Measurements from ENCODE around the gene CXADR.

The CXADR gene

GRCh38 chr21:17612023-17612564 lies 99.3 kb downstream of the CXADR start:
- peak; percentile 48 for ATAC-seq
- TF ChIP-seq OSR1 (CRISPR knock-in tag; IDR thresholded peaks at IDR 0.05) (no peak), TCF4 (CRISPR knock-in tag; IDR thresholded peaks at IDR 0.05; ENCODE audit: borderline replicate concordance) (no peak), CSRNP3 (CRISPR knock-in tag; IDR thresholded peaks at IDR 0.05) (no peak), ESRRG (CRISPR knock-in tag; IDR thresholded peaks at IDR 0.05) (no peak), ZNF70 (CRISPR knock-in tag; IDR thresholded peaks at IDR 0.05) (no peak), TOX (CRISPR knock-in tag; IDR thresholded peaks at IDR 0.05; ENCODE audit: borderline replicate concordance) (no peak), ZC3H10 (CRISPR knock-in tag; IDR thresholded peaks at IDR 0.05) (no peak)

DNA sequence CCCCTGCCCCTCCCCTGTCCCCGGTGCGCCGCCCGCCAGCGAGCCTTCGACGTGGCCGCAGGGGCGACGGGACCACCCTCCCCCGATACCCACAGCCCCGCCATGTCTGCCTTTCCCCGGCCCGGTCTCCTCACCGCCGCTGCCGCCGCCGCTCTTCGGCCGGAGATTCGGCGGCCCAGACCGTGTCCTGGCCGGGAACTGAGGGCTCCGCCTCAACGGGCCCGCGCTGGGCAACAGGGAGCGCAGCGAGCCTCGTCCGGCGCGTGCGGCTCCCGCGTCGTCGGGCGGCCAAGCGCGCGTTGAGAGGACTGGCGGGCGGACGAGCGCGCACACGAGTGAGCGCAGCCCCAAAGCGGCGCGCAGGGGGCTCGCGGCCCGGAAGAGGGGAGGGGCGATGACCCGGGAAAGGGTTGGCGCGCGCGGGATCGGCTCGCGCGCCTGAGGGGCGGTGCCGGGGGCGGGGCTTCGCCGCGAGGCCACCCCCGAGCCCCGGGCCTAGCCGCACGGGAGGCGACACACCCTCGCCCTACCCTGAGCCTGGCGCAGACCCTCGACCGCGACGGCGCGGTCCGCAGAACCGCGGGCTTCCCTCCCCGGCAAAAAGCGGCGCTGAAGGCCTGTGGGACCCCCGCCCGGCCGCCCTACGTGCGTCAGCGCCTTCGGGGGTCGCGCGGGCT lies 99.9 kb downstream of the CXADR start, which contains the start of gene BTG3:
TSS of gene BTG3 (minus strand) at position 337 of the 677 bp plus-strand sequence. CDS start 3,757 bp downstream, outside the sequence.
- peak; percentile 80 for ATAC-seq
- TF ChIP-seq ZC3H10 (CRISPR knock-in tag; IDR thresholded peaks at IDR 0.05) (no peak), CSDC2 (CRISPR knock-in tag; IDR thresholded peaks at IDR 0.05) (no peak), TCF4 (CRISPR knock-in tag; IDR thresholded peaks at IDR 0.05; ENCODE audit: borderline replicate concordance) (no peak), PPARA (CRISPR knock-in tag; IDR thresholded peaks at IDR 0.05; ENCODE audit: borderline replicate concordance) (no peak), TOX (CRISPR knock-in tag; IDR thresholded peaks at IDR 0.05; ENCODE audit: borderline replicate concordance) (no peak)
- TF ChIP-seq, protein P1, sequence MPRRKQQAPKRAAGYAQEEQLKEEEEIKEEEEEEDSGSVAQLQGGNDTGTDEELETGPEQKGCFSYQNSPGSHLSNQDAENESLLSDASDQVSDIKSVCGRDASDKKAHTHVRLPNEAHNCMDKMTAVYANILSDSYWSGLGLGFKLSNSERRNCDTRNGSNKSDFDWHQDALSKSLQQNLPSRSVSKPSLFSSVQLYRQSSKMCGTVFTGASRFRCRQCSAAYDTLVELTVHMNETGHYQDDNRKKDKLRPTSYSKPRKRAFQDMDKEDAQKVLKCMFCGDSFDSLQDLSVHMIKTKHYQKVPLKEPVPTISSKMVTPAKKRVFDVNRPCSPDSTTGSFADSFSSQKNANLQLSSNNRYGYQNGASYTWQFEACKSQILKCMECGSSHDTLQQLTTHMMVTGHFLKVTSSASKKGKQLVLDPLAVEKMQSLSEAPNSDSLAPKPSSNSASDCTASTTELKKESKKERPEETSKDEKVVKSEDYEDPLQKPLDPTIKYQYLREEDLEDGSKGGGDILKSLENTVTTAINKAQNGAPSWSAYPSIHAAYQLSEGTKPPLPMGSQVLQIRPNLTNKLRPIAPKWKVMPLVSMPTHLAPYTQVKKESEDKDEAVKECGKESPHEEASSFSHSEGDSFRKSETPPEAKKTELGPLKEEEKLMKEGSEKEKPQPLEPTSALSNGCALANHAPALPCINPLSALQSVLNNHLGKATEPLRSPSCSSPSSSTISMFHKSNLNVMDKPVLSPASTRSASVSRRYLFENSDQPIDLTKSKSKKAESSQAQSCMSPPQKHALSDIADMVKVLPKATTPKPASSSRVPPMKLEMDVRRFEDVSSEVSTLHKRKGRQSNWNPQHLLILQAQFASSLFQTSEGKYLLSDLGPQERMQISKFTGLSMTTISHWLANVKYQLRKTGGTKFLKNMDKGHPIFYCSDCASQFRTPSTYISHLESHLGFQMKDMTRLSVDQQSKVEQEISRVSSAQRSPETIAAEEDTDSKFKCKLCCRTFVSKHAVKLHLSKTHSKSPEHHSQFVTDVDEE (CRISPR knock-in tag; IDR thresholded peaks at IDR 0.05) = peak; percentile 13; the same call in 1 of the 2 replicates
- TF ChIP-seq, protein P2, sequence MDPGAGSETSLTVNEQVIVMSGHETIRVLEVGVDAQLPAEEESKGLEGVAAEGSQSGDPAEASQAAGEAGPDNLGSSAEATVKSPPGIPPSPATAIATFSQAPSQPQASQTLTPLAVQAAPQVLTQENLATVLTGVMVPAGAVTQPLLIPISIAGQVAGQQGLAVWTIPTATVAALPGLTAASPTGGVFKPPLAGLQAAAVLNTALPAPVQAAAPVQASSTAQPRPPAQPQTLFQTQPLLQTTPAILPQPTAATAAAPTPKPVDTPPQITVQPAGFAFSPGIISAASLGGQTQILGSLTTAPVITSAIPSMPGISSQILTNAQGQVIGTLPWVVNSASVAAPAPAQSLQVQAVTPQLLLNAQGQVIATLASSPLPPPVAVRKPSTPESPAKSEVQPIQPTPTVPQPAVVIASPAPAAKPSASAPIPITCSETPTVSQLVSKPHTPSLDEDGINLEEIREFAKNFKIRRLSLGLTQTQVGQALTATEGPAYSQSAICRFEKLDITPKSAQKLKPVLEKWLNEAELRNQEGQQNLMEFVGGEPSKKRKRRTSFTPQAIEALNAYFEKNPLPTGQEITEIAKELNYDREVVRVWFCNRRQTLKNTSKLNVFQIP (CRISPR knock-in tag; IDR thresholded peaks at IDR 0.05; ENCODE audit: borderline replicate concordance, low read depth) = no peak
- TF ChIP-seq, protein P3, sequence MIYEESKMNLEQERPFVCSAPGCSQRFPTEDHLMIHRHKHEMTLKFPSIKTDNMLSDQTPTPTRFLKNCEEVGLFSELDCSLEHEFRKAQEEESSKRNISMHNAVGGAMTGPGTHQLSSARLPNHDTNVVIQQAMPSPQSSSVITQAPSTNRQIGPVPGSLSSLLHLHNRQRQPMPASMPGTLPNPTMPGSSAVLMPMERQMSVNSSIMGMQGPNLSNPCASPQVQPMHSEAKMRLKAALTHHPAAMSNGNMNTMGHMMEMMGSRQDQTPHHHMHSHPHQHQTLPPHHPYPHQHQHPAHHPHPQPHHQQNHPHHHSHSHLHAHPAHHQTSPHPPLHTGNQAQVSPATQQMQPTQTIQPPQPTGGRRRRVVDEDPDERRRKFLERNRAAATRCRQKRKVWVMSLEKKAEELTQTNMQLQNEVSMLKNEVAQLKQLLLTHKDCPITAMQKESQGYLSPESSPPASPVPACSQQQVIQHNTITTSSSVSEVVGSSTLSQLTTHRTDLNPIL (CRISPR knock-in tag; IDR thresholded peaks at IDR 0.05; ENCODE audit: low read depth) = no peak

DNA sequence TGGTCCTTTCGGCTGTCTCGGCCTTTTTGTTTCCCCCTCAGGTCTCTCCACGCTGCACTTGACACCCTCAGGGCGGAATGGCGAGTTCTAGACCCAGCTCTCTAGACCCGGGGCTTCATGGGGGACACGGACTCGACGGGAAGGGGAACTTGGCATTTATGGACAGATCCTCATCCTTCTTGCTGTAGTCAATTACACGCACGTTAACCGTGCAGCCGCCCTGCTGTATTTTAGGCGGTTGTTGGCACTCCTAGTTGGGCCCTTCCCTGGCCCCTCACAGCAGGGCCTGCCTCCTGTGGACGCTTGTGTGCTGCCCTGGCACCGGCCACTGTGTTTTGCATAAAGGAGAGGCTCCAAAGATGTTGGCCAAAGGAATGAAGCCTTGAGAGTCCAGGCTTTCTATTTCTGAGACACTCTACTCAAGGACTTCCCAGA lies 100.4 kb downstream of the CXADR start:
- ATAC-seq = no peak

GRCh38 chr21:17616831-17617230 lies 104.0 kb downstream of the CXADR start:
- ATAC-seq = no peak
- TF ChIP-seq BACH2 (CRISPR knock-in tag; IDR thresholded peaks at IDR 0.05; ENCODE audit: borderline replicate concordance) (no peak), ZC3H10 (CRISPR knock-in tag; IDR thresholded peaks at IDR 0.05) (no peak), OSR1 (CRISPR knock-in tag; IDR thresholded peaks at IDR 0.05) (no peak), ZNF565 (CRISPR knock-in tag; conservative IDR thresholded peaks at IDR 0.05; ENCODE audit: low read depth) (no peak), CSDC2 (CRISPR knock-in tag; IDR thresholded peaks at IDR 0.05) (no peak), ZFP3 (CRISPR knock-in tag; IDR thresholded peaks at IDR 0.05) (no peak), GLIS3 (CRISPR knock-in tag; IDR thresholded peaks at IDR 0.05) (no peak)
- TF ChIP-seq, protein P4, sequence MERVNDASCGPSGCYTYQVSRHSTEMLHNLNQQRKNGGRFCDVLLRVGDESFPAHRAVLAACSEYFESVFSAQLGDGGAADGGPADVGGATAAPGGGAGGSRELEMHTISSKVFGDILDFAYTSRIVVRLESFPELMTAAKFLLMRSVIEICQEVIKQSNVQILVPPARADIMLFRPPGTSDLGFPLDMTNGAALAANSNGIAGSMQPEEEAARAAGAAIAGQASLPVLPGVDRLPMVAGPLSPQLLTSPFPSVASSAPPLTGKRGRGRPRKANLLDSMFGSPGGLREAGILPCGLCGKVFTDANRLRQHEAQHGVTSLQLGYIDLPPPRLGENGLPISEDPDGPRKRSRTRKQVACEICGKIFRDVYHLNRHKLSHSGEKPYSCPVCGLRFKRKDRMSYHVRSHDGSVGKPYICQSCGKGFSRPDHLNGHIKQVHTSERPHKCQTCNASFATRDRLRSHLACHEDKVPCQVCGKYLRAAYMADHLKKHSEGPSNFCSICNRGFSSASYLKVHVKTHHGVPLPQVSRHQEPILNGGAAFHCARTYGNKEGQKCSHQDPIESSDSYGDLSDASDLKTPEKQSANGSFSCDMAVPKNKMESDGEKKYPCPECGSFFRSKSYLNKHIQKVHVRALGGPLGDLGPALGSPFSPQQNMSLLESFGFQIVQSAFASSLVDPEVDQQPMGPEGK (CRISPR knock-in tag; IDR thresholded peaks at IDR 0.05; ENCODE audit: borderline replicate concordance) = no peak
- TF ChIP-seq, protein P3 (CRISPR knock-in tag; IDR thresholded peaks at IDR 0.05; ENCODE audit: low read depth) = no peak

More for the DNA sequence above, 100.4 kb downstream of the CXADR start:
- TF ChIP-seq ISL1 (CRISPR knock-in tag; IDR thresholded peaks at IDR 0.05) (no peak), CSDC2 (CRISPR knock-in tag; IDR thresholded peaks at IDR 0.05) (no peak), ZFP30 (CRISPR knock-in tag; IDR thresholded peaks at IDR 0.05) (no peak), TCF4 (CRISPR knock-in tag; IDR thresholded peaks at IDR 0.05; ENCODE audit: borderline replicate concordance) (no peak), ZNF8 (CRISPR knock-in tag; IDR thresholded peaks at IDR 0.05) (no peak)
- TF ChIP-seq, protein P2 (CRISPR knock-in tag; IDR thresholded peaks at IDR 0.05; ENCODE audit: borderline replicate concordance, low read depth) = no peak
